GM12892 (cell line): ENCODE data around the gene NELL2.

Experiments used
- POLR2A ChIP-seq: IDR thresholded peaks from 2 replicates; pipeline ENCODE4 v1.6.1; 2011; ENCODE audit warnings: low read depth, low read length, control low read depth
- POLR2AphosphoS5 ChIP-seq: IDR thresholded peaks from 2 replicates; pipeline ENCODE4 v1.6.1; 2011; ENCODE audit warnings: low read depth, low read length, control low read depth
- TAF1 ChIP-seq: IDR thresholded peaks from 2 replicates; pipeline ENCODE4 v1.6.1; 2011; ENCODE audit warnings: low read depth, mild to moderate bottlenecking, control low read depth, low read length, borderline replicate concordance

DNA sequence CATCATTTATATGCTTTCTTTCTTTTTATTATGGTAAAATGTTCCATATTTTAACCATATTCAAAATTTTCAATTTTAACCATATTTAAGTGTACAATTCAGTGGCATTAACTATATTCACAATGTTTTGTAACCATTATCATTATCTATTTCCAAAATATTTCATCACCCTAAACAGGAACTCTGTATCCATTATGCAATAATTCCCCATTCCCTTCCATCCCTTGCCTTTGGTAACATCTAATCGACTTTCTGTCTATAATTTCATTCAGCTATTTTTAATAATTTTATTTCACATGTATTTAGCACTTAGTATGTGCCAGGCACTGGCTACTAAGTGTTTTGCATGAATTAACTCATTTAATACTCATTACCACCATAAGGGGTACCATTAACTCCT lies 287.5 kb downstream of the NELL2 start:
- TF ChIP-seq POLR2A, result no peak
- no peak for TF ChIP-seq POLR2AphosphoS5
- no peak for TF ChIP-seq TAF1
